Mucosa of rectum (tissue), 2 donors: ENCODE results near the gene STK35.
A peak's percentile ranks its signal among the peaks of the same experiment; 100 is the strongest.

ENCODE experiments used
- H3K27ac ChIP-seq, 2 donors: one replicate each; pipeline ENCODE4 v1.7.0; 2013; ENCODE audit warnings: inconsistent platforms in 2 of 2, low read depth in 2 of 2, low read length in 2 of 2
- H3K27me3 ChIP-seq, 2 donors: one replicate each; pipeline ENCODE4 v1.7.0; 2013; ENCODE audit warnings: low read length in 2 of 2; ENCODE audit not compliant: control insufficient read depth in 2 of 2, insufficient read depth in 2 of 2
- H3K36me3 ChIP-seq, 2 donors: one replicate each; pipeline ENCODE4 v1.7.0; 2013; ENCODE audit warnings: low read length in 2 of 2; ENCODE audit not compliant: control insufficient read depth in 2 of 2, insufficient read depth in 2 of 2
- H3K4me1 ChIP-seq, 2 donors: one replicate each; pipeline ENCODE4 v1.7.0; 2013; ENCODE audit warnings: low read length in 2 of 2, mild to moderate bottlenecking in 1 of 2; ENCODE audit not compliant: control insufficient read depth in 2 of 2, insufficient read depth in 2 of 2
- H3K4me3 ChIP-seq, 2 donors: one replicate each; pipeline ENCODE4 v1.7.0; 2013; ENCODE audit warnings: low read length in 2 of 2
- H3K9ac ChIP-seq, 2 donors: one replicate each; pipeline ENCODE4 v1.7.0; 2013; ENCODE audit warnings: low read length in 2 of 2, low read depth in 1 of 2, mild to moderate bottlenecking in 1 of 2
- H3K9me3 ChIP-seq, 2 donors: one replicate each; pipeline ENCODE4 v1.7.0; 2013; ENCODE audit warnings: low read length in 2 of 2; ENCODE audit not compliant: control insufficient read depth in 2 of 2
- donor health status: healthy.
- donor health status: Normal muscosa, but diverticular disease.

STK35 gene

DNA sequence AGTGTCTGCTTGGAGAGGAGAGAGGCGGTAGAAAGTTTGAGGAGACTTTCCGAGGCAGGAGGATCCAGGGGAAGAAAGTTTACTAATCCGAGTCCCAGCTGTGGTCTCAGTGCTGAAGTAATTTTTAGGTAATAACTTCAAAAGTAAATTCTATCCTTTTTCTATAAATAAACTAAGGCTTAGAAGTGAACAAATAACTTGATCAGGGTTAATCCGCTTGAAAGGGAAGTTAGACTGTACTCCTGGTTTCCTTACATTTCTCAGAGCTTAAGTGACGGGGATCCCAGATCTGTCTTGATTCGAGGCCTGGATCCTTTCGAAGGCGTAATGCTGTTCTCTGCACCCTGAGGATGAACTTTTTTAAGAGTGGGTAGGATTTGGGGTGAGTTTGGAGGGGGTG lies 2.6 kb downstream of the STK35 start:
- Histone ChIP-seq H3K9ac (peak overlapping the region; percentile 93 to 98), H3K4me1 (peaks cover 28 to 33% of the 10 kb centered on the region in 2 donors), H3K27me3 (no peaks in the 10 kb centered on the region), H3K36me3 (peaks cover 5% of the 10 kb centered on the region in 2 donors), H3K27ac (no peak overlapping the region), H3K9me3 (no peaks in the 10 kb centered on the region), H3K4me3 (peak overlapping the region; percentile 94 to 96)

DNA sequence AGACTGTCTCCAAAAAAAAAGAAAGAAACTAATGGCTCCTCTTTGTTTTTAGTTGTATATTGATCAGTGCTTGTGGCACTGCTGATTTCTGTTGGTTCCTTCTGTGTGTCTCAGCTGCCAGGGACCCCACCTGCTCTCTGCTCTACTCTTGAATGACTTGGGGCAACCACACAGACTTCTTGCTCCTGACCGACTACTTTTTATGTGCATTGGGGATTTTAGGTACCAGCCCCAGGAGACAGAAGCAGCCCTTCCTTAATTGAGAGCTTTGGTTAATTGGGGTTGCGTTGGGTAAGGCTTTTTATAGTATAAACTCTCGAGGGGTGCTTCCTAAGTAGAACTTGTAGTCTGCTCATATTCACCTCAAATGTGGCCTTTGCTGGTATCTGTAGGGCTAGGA lies 6.9 kb downstream of the STK35 start:
- Histone ChIP-seq H3K9ac (no peak overlapping the region), H3K27ac (no peak overlapping the region), H3K4me3 (no peak overlapping the region), H3K36me3 (peaks cover 5 to 9% of the 10 kb centered on the region in 2 donors), H3K4me1 (peaks cover 22 to 28% of the 10 kb centered on the region in 2 donors), H3K27me3 (no peaks in the 10 kb centered on the region), H3K9me3 (no peaks in the 10 kb centered on the region)

DNA sequence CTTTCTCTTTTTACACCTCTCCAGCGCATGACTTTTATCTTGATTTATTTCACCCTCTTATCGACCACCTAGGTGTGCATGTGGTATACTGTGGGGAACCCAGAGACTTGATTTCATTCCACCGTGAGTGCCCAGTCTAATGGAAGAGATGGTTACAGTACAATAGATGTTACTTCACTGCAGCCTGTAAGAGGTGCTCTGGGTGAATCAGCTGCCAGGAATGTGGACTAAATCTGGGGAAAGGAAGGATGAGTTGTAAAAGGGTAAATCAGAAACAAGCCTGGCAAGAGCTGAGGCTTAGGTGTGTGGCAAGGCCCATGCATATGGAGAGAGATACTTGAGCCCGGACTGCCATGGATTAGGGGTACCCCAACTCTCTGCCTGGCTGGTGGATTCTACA lies 7.4 kb downstream of the STK35 start:
- H3K27ac ChIP-seq, result no peak overlapping the region

DNA sequence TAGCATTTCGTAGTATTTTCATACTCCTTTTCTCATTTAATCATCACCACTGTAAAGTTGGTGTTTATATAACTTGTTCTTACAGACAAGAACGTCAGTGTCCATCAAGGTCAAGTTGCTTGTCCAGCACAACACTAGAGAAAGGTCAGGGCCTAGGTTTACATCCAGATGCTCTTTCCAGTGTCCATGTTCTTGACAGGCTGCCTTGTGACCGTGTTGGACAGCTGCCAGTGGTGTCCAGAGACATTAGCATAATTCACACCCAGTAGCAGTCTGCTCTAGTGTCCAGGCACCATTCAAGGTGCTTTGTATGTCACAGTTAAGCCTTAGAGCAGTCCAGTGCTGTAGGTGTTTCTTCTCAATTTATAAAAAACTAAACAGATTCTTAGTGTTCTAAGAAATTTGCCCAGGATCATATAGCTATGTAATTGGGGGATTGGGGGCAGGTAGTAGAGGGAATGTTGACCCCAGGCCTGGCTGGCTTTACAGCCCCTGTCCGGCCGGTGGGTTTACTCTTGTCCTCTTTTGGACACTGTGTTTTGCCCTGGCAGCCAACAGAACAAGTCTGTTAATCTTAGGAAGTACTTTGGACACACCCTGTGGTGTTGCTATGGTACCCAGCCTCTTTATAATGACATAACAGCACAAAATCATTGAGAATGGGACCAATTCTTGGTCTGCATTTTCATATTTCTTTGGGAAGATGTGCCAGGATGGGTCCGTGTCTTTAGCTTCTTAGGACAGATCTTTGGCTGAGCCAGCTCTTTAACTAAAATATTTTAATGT lies 8.0 kb downstream of the STK35 start:
- no peak overlapping the region for H3K9ac ChIP-seq

More for the DNA sequence above, 7.4 kb downstream of the STK35 start:
- H3K4me3 ChIP-seq, result no peak overlapping the region
- no peaks in the 10 kb centered on the region for H3K9me3 ChIP-seq
- H3K36me3 ChIP-seq, result peaks cover 5 to 9% of the 10 kb centered on the region in 2 donors
- H3K4me1 ChIP-seq, result peaks cover 18 to 25% of the 10 kb centered on the region in 2 donors
- H3K27me3 ChIP-seq, result no peaks in the 10 kb centered on the region
- no peak overlapping the region for H3K9ac ChIP-seq

DNA sequence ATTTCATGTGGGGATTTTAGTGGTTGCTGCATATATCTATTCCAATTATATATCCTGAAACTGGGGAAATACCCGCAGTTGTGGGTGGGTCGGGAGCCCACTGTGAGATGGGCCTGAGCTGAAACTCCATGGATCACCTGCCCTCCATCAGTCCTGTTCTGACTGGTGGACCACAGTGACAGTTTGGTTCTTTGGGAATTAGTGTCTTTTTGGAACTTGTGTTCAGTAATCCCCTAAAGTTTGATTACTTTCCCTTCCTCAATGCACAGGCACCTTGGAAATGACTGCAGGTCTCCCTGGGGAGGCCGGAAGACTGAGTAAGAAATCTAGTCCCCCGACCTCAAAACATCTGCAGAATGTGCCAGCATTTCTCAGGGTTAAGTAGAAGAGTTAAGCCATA lies 11.3 kb downstream of the STK35 start:
- H3K27me3 ChIP-seq, result no peaks in the 10 kb centered on the region
- H3K9ac ChIP-seq, result no peak overlapping the region
- H3K4me3 ChIP-seq, result no peak overlapping the region
- H3K4me1 ChIP-seq, result peaks cover 10 to 12% of the 10 kb centered on the region in 2 donors
- no peak overlapping the region for H3K27ac ChIP-seq
- H3K9me3 ChIP-seq, result no peaks in the 10 kb centered on the region
- peaks cover 13 to 21% of the 10 kb centered on the region in 2 donors for H3K36me3 ChIP-seq

More for the DNA sequence above, 8.0 kb downstream of the STK35 start:
- H3K4me3 ChIP-seq, result no peak overlapping the region
- H3K27me3 ChIP-seq, result no peaks in the 10 kb centered on the region
- H3K36me3 ChIP-seq, result peaks cover 5 to 9% of the 10 kb centered on the region in 2 donors
- H3K27ac ChIP-seq, result no peak overlapping the region
- no peaks in the 10 kb centered on the region for H3K9me3 ChIP-seq
- peaks cover 14 to 20% of the 10 kb centered on the region in 2 donors for H3K4me1 ChIP-seq

DNA sequence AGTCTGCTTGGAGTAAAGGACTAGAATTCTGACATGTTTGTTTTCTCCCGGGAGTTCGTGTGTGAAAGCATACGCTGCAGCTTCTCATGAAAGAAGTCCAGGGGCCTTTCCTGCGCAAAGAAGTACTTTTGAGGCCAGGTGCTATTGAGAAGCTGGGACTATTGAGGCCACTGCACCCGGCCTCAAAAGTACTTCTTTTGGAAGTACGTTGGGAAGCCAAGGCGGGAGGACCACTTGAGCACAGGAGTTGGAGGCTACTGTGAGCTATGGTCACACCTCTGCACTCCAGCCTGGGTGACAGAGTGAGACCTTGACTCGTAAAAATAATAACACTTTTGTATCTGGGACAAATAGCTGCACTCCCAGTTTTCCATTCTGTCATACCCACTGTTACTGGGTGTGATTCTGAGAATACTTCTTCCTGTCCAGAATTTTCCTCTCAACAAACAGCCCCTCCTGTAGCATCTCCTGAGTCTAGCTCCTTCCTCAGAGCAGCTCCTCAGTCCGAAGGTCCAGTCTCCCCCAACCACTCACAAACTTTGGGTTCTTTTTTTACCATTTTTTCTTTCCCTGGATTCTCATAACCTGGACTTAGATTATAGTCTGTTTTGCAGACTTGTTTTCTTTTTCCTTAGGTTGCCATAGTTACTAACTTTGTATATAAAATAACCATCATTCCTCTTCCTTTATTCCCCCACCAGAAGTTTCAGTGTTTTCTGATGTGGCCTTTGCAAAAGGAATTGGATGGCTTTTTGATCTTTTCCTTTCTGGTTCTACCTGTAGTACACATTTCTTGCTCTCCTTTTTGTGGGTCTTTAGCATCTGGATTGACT lies 12.7 kb downstream of the STK35 start:
- Histone ChIP-seq H3K27ac (no peak overlapping the region), H3K9me3 (no peaks in the 10 kb centered on the region), H3K4me1 (peaks cover 5 to 12% of the 10 kb centered on the region in 2 donors), H3K9ac (no peak overlapping the region), H3K4me3 (no peak overlapping the region), H3K27me3 (no peaks in the 10 kb centered on the region), H3K36me3 (peaks cover 17 to 29% of the 10 kb centered on the region in 2 donors)

DNA sequence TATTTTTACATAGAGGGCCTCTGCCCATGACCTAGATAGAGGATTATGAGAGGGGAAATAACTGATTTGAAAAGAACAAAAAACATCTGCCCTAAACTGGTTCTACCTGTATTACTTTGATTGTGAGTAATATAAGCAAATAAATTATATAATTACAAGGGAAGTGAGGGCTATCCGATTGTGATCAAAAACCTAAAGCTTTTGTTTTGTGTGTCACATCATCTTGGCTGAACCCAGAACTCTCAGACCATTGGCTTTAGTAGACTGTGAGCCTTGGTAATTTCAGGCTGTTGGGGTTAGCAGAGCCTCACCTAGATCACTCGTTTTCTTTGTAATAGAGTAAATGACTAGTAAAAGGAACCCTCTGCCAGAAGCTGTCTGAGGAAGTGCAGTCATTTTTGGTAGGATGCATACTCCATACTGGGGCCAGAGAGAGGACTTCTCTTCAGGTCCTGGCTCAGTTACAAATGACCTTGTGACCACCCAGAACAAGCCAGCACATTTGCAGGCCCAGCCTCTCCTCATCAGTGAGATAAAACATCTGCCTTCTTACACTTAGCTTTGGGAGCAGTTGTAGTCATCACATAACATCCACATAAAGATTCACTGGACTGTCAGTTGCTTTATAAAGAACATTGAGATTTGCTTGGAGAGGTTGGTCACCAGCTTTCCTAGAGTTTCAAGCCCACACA lies 13.5 kb downstream of the STK35 start:
- Histone ChIP-seq H3K4me1 (peaks cover 0 to 8% of the 10 kb centered on the region in 2 donors), H3K27me3 (no peaks in the 10 kb centered on the region), H3K4me3 (no peak overlapping the region), H3K27ac (no peak overlapping the region), H3K9me3 (no peaks in the 10 kb centered on the region), H3K9ac (no peak overlapping the region), H3K36me3 (peaks cover 17 to 33% of the 10 kb centered on the region in 2 donors)

DNA sequence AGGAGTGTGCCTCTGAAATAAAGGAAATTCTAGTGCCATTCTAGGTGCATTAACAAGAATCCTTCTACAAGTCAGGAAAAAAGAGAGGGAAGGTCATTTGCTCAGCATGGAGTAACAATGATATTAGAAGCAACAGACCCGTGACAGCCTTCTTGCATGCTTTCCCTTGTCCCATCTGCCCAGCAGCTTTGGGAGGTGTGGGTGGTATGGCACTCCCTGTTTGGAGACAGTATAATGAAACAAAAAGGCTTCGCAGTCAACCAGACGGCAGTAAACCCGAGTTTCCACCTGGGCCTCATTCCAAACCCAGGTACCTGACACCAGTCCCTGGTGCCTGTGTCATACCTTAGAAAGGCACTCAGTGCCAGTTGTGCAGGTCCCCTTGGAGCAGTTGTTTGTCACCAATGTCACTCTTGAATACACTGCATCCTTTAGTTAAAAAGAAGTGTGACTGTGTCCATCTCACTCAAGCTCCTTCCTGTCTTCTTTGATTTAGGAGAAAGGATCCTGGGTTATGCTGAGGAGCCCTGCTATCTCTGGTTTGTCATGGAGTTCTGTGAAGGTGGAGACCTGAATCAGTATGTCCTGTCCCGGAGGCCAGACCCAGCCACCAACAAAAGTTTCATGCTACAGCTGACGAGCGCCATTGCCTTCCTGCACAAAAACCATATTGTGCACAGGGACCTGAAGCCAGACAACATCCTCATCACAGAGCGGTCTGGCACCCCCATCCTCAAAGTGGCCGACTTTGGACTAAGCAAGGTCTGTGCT lies 14.7 kb downstream of the STK35 start:
- Histone ChIP-seq H3K4me1 (peaks cover 0 to 8% of the 10 kb centered on the region in 2 donors), H3K27ac (no peak overlapping the region), H3K27me3 (no peaks in the 10 kb centered on the region), H3K36me3 (peaks cover 17 to 33% of the 10 kb centered on the region in 2 donors), H3K4me3 (no peak overlapping the region), H3K9ac (no peak overlapping the region), H3K9me3 (no peaks in the 10 kb centered on the region)

DNA sequence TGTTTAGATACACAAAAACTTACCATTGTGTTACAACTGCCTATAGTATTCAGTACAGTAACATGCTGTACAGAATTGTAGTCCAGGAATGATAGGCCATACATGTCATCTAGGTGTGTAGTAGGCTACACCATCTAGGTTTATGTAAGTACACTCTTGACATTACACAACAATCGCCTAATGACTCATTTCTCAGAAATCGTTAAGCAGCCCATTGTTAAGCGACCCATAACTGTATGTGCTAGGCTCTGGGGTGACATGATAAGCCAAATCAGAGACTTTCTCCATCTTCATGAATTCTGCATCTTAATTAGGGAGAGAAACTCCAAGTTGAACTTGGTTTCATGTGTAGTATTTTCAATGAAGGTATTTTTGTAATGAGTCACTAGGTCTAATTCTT lies 17.2 kb downstream of the STK35 start:
- H3K4me1 ChIP-seq, result peaks cover 0 to 8% of the 10 kb centered on the region in 2 donors
- no peak overlapping the region for H3K27ac ChIP-seq
- H3K9me3 ChIP-seq, result no peaks in the 10 kb centered on the region
- no peaks in the 10 kb centered on the region for H3K27me3 ChIP-seq
- H3K4me3 ChIP-seq, result no peak overlapping the region
- H3K9ac ChIP-seq, result no peak overlapping the region
- H3K36me3 ChIP-seq, result peaks cover 21 to 29% of the 10 kb centered on the region in 2 donors
